HUES6 (cell line): ENCODE results near the gene ACOT4.
"Not testable (repeated sequence)": the region's sequence is repeated elsewhere in the genome, so short reads cannot be mapped to it uniquely, and the experiment has no call there.

ENCODE experiments used
- H3K27ac ChIP-seq: 2 replicates; pipeline ENCODE4 v1.7.0; 2013; ENCODE audit warnings: low read depth, mild to moderate bottlenecking, low read length, inconsistent platforms
- H3K27me3 ChIP-seq: 2 replicates; pipeline ENCODE4 v1.6.1; 2013; ENCODE audit warnings: low read length; ENCODE audit not compliant: control insufficient read depth, insufficient read depth
- H3K36me3 ChIP-seq: 2 replicates; pipeline ENCODE4 v1.6.1; 2013; ENCODE audit warnings: low read length; ENCODE audit not compliant: control insufficient read depth, insufficient read depth
- H3K4me1 ChIP-seq: 2 replicates; pipeline ENCODE4 v1.6.1; 2013; ENCODE audit warnings: low read length; ENCODE audit not compliant: control insufficient read depth, insufficient read depth
- H3K4me3 ChIP-seq: 2 replicates; pipeline ENCODE4 v1.5.1; 2013; ENCODE audit warnings: low read depth, low read length
- H3K9ac ChIP-seq: one replicate; pipeline ENCODE4 v1.6.1; 2013; ENCODE audit warnings: mild to moderate bottlenecking, low read length
- H3K9me3 ChIP-seq: 2 replicates; pipeline ENCODE4 v1.6.1; 2013; ENCODE audit warnings: low read depth, low read length; ENCODE audit not compliant: control insufficient read depth, insufficient read depth

The ACOT4 gene

GRCh38 chr14:73634011-73634833 lies 42.5 kb downstream of the ACOT4 start:
- no peaks in the 10 kb centered on the region; the same call in 1 of the 2 replicates for H3K27me3 ChIP-seq
- no peaks in the 10 kb centered on the region for H3K36me3 ChIP-seq
- no peaks in the 10 kb centered on the region for H3K9me3 ChIP-seq
- peak overlapping the region; percentile 74 for H3K9ac ChIP-seq
- peak overlapping the region; percentile 64; the same call in 1 of the 2 replicates for H3K27ac ChIP-seq
- peaks cover 5% of the 10 kb centered on the region; the same call in 1 of the 2 replicates for H3K4me1 ChIP-seq
- H3K4me3 ChIP-seq: peak overlapping the region; percentile 68

- H3K4me1 ChIP-seq, H3K27me3 ChIP-seq, H3K9me3 ChIP-seq: not testable (repeated sequence)
These were observed 44.7 kb downstream of the ACOT4 start for GRCh38 chr14:73636355-73636754.

DNA sequence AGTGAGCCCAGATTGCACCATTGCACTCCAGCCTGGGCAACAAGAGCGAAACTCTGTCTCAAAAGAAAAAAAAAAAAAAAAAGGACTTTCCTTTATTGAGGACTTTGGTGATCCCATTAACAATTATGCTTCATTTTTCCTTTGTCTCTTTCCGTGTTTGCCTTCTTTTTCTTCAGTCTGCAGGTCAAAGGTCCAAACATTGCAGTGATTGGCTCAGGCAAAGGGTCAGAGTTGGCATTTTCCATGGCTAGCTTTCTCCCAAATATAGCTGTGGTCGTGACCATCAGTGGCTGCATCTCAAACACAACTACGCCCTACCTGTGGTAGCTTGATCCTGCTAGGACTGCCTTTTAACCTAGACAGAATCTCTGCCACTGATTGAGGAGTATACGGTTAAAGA lies 46.2 kb downstream of the ACOT4 start:
- H3K9ac ChIP-seq: no peak overlapping the region
- H3K4me3 ChIP-seq: no peak overlapping the region
- H3K9me3 ChIP-seq: no peaks in the 10 kb centered on the region
- no peaks in the 10 kb centered on the region; the same call in 1 of the 2 replicates for H3K27me3 ChIP-seq
- no peaks in the 10 kb centered on the region for H3K36me3 ChIP-seq
- H3K27ac ChIP-seq: no peak overlapping the region
- peaks cover 5% of the 10 kb centered on the region; the same call in 1 of the 2 replicates for H3K4me1 ChIP-seq

More at GRCh38 chr14:73636355-73636754, 44.7 kb downstream of the ACOT4 start:
- H3K36me3 ChIP-seq, H3K9ac ChIP-seq, H3K27ac ChIP-seq, H3K4me3 ChIP-seq: not testable (repeated sequence)

DNA sequence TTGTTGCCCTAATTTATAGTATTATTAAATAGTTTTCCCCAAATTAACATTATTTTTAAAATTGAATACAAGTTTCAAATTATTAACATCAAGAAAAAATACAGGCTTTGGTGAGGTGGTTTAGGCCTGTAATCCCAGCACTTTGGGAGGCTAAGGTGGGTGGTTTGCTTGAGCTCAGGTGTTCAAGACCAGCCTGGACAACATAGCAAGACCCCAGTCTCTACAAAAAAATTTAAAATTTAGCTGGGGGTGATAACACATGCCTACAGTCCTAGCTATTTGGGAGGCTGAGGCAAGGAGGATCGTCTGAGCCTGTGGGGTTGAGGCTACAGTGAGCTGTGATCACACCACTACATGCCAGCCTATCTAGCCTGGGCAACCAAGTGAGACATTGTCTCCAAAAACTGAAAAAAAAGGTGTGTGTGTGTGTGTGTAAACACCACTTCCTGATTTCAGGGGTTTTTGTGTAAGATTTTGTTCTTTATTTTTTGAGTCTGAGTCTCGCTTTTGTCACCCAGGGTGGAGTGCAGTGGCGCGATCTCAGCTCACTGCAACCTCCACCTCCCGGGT lies 49.2 kb downstream of the ACOT4 start:
- Histone ChIP-seq H3K27ac (no peak overlapping the region), H3K4me3 (no peak overlapping the region), H3K9me3 (no peaks in the 10 kb centered on the region), H3K4me1 (peaks cover 5% of the 10 kb centered on the region; the same call in 1 of the 2 replicates), H3K36me3 (no peaks in the 10 kb centered on the region), H3K27me3 (no peaks in the 10 kb centered on the region), H3K9ac (no peak overlapping the region)

- Histone ChIP-seq H3K4me1 (peaks cover 5% of the 10 kb centered on the region; the same call in 1 of the 2 replicates), H3K4me3 (peak within 1 kb of the TSS; percentile 73), H3K9me3 (no peaks in the 10 kb centered on the region), H3K27ac (no peak within 1 kb of the TSS), H3K36me3 (no peaks in the 10 kb centered on the region), H3K9ac (peak within 1 kb of the TSS; percentile 61), H3K27me3 (no peaks in the 10 kb centered on the region)
These were observed 53.0 kb downstream of the ACOT4 start, which contains the start of gene DNAL1 for GRCh38 chr14:73644531-73645247. DNAL1 (plus strand) TSS chr14:73644986; CDS start chr14:73645040, 54 bp downstream.

- Histone ChIP-seq H3K9me3 (no peaks in the 10 kb centered on the region), H3K27ac (no peak overlapping the region), H3K9ac (peak overlapping the region; percentile 51), H3K27me3 (no peaks in the 10 kb centered on the region), H3K36me3 (no peaks in the 10 kb centered on the region), H3K4me3 (peak overlapping the region; percentile 73), H3K4me1 (peaks cover 5% of the 10 kb centered on the region; the same call in 1 of the 2 replicates)
These were observed 53.6 kb downstream of the ACOT4 start for GRCh38 chr14:73645248-73645610.
